Effector CD8-positive, alpha-beta T cell (primary cell): Measurements from ENCODE around the gene DENND6B.

ENCODE experiments used
- DNase-seq: peaks from one replicate; lab custom pipeline; 2025; lab: John Stamatoyannopoulos, UW

DENND6B gene

GRCh38 chr22:50271519-50271970 lies 55.3 kb downstream of the DENND6B start:
- DNase-seq, result peak; percentile 12

- DNase-seq, result peak; percentile 49
Measured at GRCh38 chr22:50270666-50271394, 56.0 kb downstream of the DENND6B start.

GRCh38 chr22:50269970-50270665 lies 56.7 kb downstream of the DENND6B start, which contains the start of gene MAPK11:
Gene MAPK11, minus strand, starts transcription at chr22:50270380. Its CDS starts 88 bp downstream, at chr22:50270292.
- peak; percentile 32 for DNase-seq

DNA sequence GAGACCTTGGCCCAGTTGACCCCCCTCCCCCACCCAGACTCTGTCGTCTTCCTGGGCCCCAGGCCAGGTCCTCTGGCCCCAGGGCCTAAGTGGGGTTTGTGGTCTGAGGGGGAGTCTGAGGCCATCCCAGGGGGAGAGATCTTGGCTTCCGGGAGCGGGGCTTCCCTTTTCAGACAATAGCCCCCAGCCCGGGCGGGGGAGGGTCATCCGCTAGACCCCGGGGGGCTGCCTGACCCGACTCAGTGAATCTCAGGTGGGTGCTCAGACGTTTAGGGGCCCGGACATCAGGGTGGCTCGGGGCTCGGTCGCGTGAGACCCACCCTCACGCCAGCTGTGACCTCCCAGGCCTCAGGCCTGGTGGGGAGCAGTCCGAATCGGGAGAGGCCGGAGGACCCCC lies 57.2 kb downstream of the DENND6B start:
- DNase-seq, result no peak

GRCh38 chr22:50268655-50269113 lies 58.1 kb downstream of the DENND6B start:
- DNase-seq, result no peak

DNA sequence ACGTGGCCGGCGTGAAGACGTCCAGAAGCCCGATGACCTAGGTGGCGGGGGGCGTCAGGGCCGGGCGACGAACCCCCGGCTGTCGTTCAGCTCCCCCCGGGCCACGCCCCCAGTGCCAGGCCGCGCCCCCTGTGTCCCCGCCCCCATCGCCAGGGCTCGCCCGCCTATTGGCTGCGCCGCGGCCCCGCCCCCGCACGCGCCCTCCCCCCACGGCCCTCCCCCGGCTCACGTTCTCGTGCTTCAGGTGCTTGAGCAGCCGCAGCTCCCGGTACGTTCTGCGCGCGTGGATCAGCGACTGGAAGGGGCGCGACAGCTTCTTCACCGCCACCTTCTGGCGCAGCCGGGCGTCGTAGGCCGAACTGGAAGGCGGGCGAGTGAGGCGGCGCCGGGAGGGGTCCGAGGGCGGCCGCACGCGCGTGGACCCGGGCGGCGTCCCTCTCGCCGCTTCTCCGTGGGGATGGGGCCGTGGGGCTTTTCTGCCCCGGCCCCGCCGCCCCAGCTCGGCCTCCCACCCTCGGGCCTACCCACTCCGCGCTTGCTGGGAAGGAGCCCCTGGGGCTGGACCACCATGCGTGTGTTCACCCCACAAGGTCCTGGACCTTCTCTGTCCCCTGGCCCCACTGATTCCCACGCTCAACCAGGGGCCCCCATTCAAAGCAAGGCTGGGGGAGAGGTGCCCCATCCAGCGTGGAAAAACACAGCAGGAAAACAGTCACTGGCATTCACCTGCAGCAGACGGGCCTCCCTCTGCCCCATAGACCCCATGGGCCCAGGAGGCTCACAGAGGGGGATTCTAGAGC lies 59.0 kb downstream of the DENND6B start:
- DNase-seq, result peak; percentile 32

- DNase-seq, result no peak
Measured at GRCh38 chr22:50266994-50267393, 59.8 kb downstream of the DENND6B start.

DNA sequence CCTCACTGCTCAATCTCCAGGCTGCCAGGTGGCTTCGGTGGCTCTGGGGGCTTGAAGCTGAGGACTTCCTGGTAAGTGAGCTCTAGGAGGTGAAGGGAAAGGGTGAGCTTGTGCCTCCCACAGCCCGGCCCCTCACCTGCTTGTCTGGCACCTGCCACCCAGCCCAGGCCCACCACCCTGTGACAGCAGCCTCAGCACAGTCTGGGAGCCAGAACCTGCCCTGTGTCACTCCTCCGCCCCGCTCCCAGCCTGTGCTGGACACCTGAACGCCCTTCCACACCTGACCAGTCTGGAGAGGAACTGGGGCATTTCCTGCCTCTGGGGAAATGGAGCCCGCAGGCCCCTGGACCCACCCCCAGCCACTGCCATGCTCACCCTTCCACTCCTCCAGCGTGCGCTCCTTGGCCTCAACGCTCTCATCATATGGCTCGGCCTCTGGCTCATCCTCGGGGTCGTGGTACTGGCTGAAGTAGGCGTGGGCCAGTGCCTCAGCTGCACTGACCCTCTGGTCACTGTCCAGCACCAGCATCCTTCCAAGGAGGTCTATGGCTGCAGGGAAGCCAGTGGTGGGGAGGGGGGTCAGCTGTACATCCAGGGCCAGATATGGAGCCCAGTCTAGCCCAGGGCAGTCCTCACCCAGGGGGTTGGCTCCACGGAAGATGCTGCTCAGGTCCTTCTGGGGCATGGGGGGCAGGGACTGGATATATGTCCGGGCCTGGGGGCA lies 61.7 kb downstream of the DENND6B start:
- DNase-seq, result no peak

DNA sequence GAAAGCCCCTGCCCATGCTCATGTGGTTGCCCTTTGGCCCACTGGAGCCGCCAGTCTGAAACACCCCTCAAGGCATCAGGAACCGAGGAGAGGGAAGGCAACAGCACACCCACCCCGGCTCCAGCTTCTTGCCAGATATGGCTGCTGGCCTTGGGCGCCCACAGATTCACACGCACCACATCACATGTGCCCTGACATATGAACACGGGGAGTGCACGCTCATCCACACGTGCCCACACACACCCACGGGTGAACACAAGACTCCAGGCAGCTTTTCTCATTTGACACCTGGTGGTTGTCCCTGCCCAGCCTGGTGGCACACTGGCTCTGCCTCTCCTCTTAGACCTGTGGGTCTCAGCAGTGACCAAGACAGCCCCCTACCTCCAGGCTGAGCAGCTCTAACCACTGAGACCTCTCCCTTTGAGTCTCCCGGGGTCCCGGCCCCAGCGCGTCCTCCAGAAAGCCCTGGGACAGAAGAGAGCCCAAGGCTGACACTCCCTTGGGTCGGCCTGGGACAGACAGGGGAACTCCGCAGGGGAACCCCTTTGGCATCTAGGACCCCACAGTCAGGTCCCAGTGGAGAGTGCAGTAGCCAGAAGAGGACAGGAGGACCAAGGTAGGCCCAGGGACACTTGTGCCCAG lies 62.6 kb downstream of the DENND6B start:
- DNase-seq, result no peak

DNA sequence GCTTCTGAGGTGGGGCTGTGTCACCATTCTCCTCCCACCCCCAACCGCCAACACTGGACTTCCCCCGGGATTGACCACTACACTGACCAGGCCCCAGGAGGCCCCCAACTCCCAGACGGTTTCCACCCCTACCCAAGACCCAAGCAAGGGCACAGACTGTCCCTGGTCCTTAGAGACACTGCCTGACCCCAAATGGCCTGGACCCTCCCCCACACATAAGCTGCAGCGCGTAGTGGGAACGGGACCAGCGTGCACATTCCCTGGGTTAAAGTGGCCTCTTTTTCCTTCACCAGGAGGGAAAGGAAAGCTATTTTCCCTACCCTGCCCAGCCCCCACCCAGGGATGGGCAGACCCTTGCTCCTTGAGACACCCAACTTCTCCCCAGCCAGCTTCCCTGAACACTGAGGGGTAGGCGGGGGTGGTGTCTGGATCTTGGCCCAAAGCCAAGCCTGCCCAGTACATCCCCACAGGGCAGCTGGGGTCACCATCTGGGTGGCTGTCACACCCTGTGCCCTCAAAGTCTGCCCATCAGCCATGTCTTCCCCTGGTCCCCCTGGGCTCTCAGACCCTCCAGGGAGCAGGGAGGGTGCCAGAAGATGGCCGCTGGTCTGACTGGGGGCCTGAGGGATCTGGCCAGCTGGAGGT lies 63.7 kb downstream of the DENND6B start:
- DNase-seq, result no peak

- no peak for DNase-seq
Measured at GRCh38 chr22:50262460-50262911, 64.3 kb downstream of the DENND6B start.

GRCh38 chr22:50261615-50262459 lies 65.0 kb downstream of the DENND6B start, which contains the start of gene MAPK12:
Gene MAPK12, minus strand, starts transcription at chr22:50261683. Its CDS starts 174 bp downstream, at chr22:50261509.
- DNase-seq, result no peak

DNA sequence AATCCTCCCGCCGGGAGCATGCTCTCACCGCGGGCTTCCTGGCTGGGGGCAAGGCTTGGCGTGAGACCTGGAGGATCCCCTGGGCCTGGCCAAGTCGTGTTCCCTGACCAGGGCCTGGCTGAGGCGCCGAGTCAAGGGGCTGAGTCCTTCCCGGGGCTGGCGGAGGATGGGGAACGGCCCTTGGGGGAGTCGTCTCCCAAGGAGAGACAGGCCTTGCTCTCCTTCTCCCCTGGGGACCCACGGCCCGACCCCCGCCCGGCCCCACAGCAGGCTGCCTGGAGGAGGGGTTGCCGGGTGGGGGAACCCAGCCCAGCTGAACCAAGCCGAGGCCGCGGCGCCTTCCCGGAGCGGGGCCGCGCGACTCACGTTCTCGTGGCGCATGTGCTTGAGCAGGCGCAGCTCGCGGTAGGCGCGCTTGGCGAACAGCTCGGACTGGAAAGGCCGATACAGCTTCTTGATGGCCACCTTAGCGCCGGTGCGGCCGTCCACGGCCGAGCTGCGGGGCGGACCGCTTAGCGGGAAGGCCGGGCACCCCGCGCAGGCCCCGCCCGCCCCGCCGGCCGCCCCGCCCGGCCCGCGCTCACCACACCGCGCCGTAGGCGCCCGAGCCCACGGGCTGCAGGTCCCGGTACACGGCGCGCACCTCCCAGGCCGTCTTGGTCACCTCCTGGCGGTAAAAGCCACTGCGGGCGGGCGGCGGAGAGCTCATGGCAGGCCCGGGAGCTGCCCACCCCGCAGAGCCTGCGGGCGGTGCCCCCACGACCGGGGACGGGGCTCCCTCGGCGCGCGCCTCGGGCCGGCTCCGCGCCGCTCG lies 65.8 kb downstream of the DENND6B start:
- DNase-seq, result no peak

- no peak for DNase-seq
Measured at GRCh38 chr22:50260434-50260800, 66.4 kb downstream of the DENND6B start.

DNA sequence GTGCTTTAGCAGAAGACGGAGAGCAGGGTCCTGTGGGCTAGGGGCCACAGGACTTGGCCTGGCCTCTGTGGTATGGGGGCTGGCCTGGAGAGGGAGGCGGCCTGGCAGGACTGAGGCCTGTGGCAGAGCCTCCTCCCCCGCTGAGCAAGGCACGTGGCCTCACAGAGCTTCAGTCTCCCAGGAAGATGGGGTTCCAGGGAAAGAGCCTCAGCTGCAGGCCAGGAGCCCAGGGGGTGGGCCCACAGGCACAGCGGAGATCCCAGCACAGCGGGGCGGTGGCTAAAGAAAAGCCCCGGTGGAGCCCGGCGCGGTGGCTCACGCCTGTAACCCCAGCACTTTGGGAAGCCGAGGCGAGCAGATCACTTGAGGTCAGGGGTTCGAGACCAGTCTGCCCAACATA lies 67.5 kb downstream of the DENND6B start:
- DNase-seq, result no peak
